RWPE2 (cell line): ENCODE measurements around the gene SEMA3D.
A peak's percentile ranks its signal among the peaks of the same experiment; 100 is the strongest.

Source experiments
- ATAC-seq: fragments of 200-7000 bp; cut with Tn5 transposase; 3 replicates; pipeline ENCODE4 v1.9.1; 2021; ENCODE audit warnings: low read depth
- DNase-seq: peaks from one replicate; pipeline ENCODE4 v3.0.0-alpha.2; 2020; ENCODE audit warnings: low spot score
- H3K27ac ChIP-seq: fragments of 450-650 bp; 2 replicates; pipeline ENCODE4 v1.5.1; 2017; ENCODE audit warnings: mild to moderate bottlenecking; ENCODE audit not compliant: poor library complexity, severe bottlenecking
- H3K27me3 ChIP-seq: fragments of 250-450 bp; sonication (Bioruptor Pico); 2 replicates; pipeline ENCODE4 v1.5.1; 2021; ENCODE audit warnings: mild to moderate bottlenecking, moderate library complexity; ENCODE audit not compliant: insufficient read depth, poor library complexity, severe bottlenecking
- H3K36me3 ChIP-seq: fragments of 250-450 bp; sonication (Bioruptor Pico); 2 replicates; pipeline ENCODE4 v1.5.1; 2020; ENCODE audit warnings: low read depth, mild to moderate bottlenecking, moderate library complexity
- H3K4me1 ChIP-seq: fragments of 250-450 bp; sonication (Bioruptor Pico); 2 replicates; pipeline ENCODE4 v1.5.1; 2021; ENCODE audit warnings: mild to moderate bottlenecking, moderate library complexity; ENCODE audit not compliant: insufficient read depth, poor library complexity, severe bottlenecking
- H3K4me3 ChIP-seq: fragments of 250-450 bp; sonication (Bioruptor Pico); 2 replicates; pipeline ENCODE4 v1.5.1; 2021; ENCODE audit warnings: mild to moderate bottlenecking, moderate library complexity; ENCODE audit not compliant: severe bottlenecking
- H3K9me3 ChIP-seq: fragments of 250-450 bp; sonication (Bioruptor Pico); 2 replicates; pipeline ENCODE4 v1.5.1; 2021; ENCODE audit warnings: mild to moderate bottlenecking, moderate library complexity; ENCODE audit not compliant: severe bottlenecking
- CTCF ChIP-seq: fragments of 450-650 bp; IDR thresholded peaks from one replicate; pipeline ENCODE4 v1.5.1; 2017; ENCODE audit warnings: mild to moderate bottlenecking, moderate library complexity; ENCODE audit not compliant: poor library complexity, severe bottlenecking

SEMA3D gene

DNA sequence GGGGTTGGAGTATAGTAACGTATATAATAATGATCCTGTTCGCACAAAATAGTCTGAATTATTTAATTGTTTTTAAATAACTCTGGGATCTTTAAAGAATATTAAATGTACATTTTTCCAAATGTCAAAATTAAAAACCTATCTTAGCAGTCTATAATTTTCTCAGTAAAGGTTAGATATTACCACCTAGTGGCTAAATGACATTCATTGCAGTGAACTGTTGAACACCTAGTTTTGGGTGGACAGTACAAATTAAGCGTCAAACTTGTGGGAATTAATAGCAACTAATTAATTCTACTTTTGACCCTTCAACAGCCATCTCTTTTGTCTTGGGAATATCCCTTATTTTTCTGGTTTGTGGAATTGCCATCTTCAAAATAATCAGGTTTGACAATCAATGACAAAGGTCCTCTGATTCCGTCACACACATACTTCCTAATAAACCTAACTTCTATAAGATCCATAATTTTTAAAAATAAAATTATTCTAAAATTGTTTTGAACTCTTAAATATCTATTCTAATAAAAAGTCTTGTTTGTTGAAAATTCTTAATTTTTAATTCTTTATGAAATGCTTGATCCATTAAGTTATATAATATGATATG, 165.7 kb downstream of the SEMA3D start:
- Histone ChIP-seq H3K4me3 (no peak overlapping the region), H3K27ac (no peak overlapping the region), H3K27me3 (no peaks in the 10 kb centered on the region), H3K4me1 (peaks cover 18% of the 10 kb centered on the region), H3K36me3 (no peaks in the 10 kb centered on the region), H3K9me3 (no peaks in the 10 kb centered on the region)
- no peak for DNase-seq
- ATAC-seq, result no peak
- TF ChIP-seq CTCF, result peak; percentile 75

DNA sequence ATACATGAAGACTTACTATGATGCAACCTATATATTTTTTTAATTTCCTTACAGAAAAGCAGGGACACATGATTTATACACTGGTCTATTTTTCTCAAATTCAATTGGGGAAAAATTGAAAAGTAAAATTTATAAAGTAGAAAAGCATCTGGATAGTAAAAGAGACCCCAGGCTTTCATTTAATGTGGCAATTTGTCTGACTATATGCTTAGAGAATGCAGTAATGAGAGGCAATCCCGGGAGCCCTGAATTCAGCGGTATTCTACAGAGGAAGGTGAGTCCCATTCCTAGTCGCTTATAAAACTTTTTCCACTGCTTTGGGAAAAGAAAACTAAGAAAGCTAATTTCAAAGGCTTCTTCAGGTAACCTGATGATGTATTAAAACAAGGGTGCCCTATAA, 167.1 kb downstream of the SEMA3D start:
- TF ChIP-seq CTCF, result no peak
- no peak overlapping the region for H3K4me3 ChIP-seq
- H3K4me1 ChIP-seq, result peaks cover 6% of the 10 kb centered on the region
- H3K27ac ChIP-seq, result no peak overlapping the region
- DNase-seq (no peak), ATAC-seq (no peak)
- H3K36me3 ChIP-seq, result no peaks in the 10 kb centered on the region
- no peaks in the 10 kb centered on the region for H3K27me3 ChIP-seq
- H3K9me3 ChIP-seq, result no peaks in the 10 kb centered on the region

DNA sequence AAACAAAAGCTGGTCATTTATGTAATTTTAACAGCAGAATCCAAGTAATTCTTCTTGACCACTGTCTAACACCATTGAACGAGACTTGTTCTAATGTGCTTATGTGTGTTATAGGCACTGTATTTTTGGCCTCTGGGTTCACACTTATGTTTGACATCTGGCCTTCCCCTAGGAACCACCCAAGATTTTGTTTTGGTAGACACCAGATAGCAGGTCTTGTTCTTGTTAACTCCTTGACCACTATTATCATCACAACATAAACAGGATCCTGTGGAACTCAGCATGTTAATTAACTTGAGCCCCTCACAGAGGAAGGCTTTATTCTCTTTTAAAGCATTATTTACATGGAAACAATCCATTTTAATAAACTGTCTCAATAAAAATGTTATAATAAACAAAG, 167.7 kb downstream of the SEMA3D start:
- TF ChIP-seq CTCF, result no peak
- peaks cover 3% of the 10 kb centered on the region for H3K4me1 ChIP-seq
- ATAC-seq (no peak), DNase-seq (no peak)
- no peaks in the 10 kb centered on the region for H3K27me3 ChIP-seq
- H3K27ac ChIP-seq, result no peak overlapping the region
- no peaks in the 10 kb centered on the region for H3K36me3 ChIP-seq
- H3K9me3 ChIP-seq, result no peaks in the 10 kb centered on the region
- H3K4me3 ChIP-seq, result no peak overlapping the region

DNA sequence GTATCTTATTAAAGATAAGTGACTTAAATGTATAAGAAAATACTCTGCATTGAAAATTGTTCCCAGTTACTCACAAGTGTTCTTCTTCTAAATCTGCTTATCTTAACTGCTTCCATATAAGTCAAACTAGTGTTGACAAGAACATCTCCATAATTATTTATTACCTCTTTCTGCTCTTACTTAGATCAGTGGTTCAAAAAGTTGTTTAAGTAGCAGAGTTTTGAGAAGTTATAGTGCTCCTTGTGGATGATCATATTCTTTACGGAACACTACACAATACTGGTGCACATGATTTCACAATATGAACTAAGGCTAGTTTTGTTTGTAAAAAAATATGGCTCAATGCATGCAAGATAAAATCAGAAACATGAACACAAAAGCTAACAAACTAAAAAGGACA, 168.4 kb downstream of the SEMA3D start:
- H3K27me3 ChIP-seq, result no peaks in the 10 kb centered on the region
- H3K9me3 ChIP-seq, result no peaks in the 10 kb centered on the region
- DNase-seq, result no peak
- H3K4me3 ChIP-seq, result no peak overlapping the region
- H3K4me1 ChIP-seq, result peaks cover 3% of the 10 kb centered on the region
- no peaks in the 10 kb centered on the region for H3K36me3 ChIP-seq
- no peak overlapping the region for H3K27ac ChIP-seq
- TF ChIP-seq CTCF, result no peak
- no peak for ATAC-seq

DNA sequence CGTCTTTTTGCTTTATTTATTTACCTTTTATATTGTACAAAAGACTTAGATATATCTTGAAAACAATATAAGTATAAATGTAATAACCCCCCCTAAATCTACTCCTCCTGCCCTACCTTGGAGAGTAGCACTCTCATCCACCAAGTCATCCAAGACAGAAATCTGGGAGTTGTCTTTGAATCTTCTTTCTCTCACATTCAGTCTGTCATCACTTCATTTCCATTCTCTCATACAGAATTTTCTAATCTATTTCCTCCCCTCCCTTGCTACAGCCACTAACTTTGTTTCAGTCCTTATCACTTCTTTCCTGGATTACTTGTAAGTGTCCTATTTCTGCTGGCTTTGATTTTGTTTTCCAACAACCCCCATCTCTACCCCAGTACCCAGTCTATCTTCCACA, 170.6 kb downstream of the SEMA3D start:
- ATAC-seq, result no peak
- peaks cover 3% of the 10 kb centered on the region for H3K4me1 ChIP-seq
- DNase-seq, result no peak
- H3K4me3 ChIP-seq, result no peak overlapping the region
- H3K9me3 ChIP-seq, result no peaks in the 10 kb centered on the region
- no peak for TF ChIP-seq CTCF
- no peaks in the 10 kb centered on the region for H3K27me3 ChIP-seq
- H3K27ac ChIP-seq, result no peak overlapping the region
- H3K36me3 ChIP-seq, result no peaks in the 10 kb centered on the region
